Psoas muscle (tissue), 8 donors: Measurements from ENCODE around the gene ATP6V0E1. TPM values are rescaled to one million over a fixed set of nuclear protein-coding genes. Genes with fewer than 3 reads are reported as not detected.

Experiments used
- ATAC-seq, 4 donors: fragments of 200-7000 bp; cut with Tn5 transposase; one replicate each; pipeline ENCODE4 v1.9.1; 2020; ENCODE audit warnings: moderate library complexity in 3 of 4, mild to moderate bottlenecking in 2 of 4
- DNase-seq, 2 donors: peaks; one replicate each; pipeline ENCODE4 v3.0.0-alpha.2; 2020
- H3K27ac ChIP-seq: fragments of 200-600 bp; one replicate; pipeline ENCODE4 v1.8.0; 2022
- H3K27me3 ChIP-seq, 3 donors: fragments of 200-600 bp in 1 of 3; one replicate each; pipeline versions ENCODE4 v1.6.1 to v1.8.0; 2013 to 2022; ENCODE audit warnings: low read length in 2 of 3, mild to moderate bottlenecking in 2 of 3, moderate library complexity in 1 of 3; ENCODE audit not compliant: insufficient read depth in 3 of 3
- H3K36me3 ChIP-seq, 2 donors: fragments of 200-600 bp in 1 of 2; one replicate each; pipeline versions ENCODE4 v1.6.1 to v1.8.0; 2013 to 2022; ENCODE audit warnings: low read depth in 1 of 2, mild to moderate bottlenecking in 1 of 2, moderate library complexity in 1 of 2; ENCODE audit not compliant: insufficient read depth in 1 of 2
- H3K4me1 ChIP-seq: fragments of 200-600 bp; one replicate; pipeline ENCODE4 v1.8.0; 2022
- H3K4me3 ChIP-seq: fragments of 200-600 bp; one replicate; pipeline ENCODE4 v1.8.0; 2022; ENCODE audit warnings: mild to moderate bottlenecking
- H3K9me3 ChIP-seq: fragments of 200-600 bp; one replicate; pipeline ENCODE4 v1.8.0; 2022
- CTCF ChIP-seq: fragments of 200-600 bp; IDR thresholded peaks from one replicate; pipeline ENCODE4 v1.8.0; 2022; ENCODE audit warnings: antibody characterized with exemption
- WGBS, 3 donors: extraction: QIAGEN DNeasy Blood & Tissue Kit; methylation state at CpG; one replicate each; pipeline versions ENCODE4 v1.1.6 to v1.1.7; 2013; 5-methylcytosine and 5-hydroxymethylcytosine counted together
- intact Hi-C, 2 donors: fragments of 100-400 bp; cut with DNase I; formaldehyde crosslinking; loops; one replicate each; pipeline versions ENCODE4 v1.11.0 to v1.14.2; 2022
- polyA plus RNA-seq, 3 donors: library from polyadenylated mRNA; stranded (reverse); fragments of 200-250 nt; gene quantifications; one replicate each; pipeline ENCODE4 v1.2.3, GENCODE V29; 2013
- total RNA-seq, 4 donors: library from RNA; stranded (reverse); fragmentation: NEBNext Ultra II Directional in 2 of 4; extraction: Animal tissue kit (Norgen Biotek cat#: 25700) in 2 of 4; gene quantifications; one replicate each; pipeline versions ENCODE4 v1.2.1 to v1.2.4, GENCODE V29; 2021 to 2023
- donor health status: healthy with polysubstance abuse.
- donor health status: DM: no; HTN: no; CAD: no; lungs with moderate emphysema.
- donor health status: Bipolar disorder and iron deficiency.
- donor health status: healthy.
- donor health status: DM: yes; HTN: yes; CAD: no.
- donor health status: DM: no; HTN: no; CAD: no.
- donor health status: DM: no; HTN: no; CAD: no.
- donor health status: DM: yes; HTN: yes; CAD: no.

Gene ATP6V0E1
- total and polyA plus RNA-seq, 7 donors, result 97.8 to 319 (median 163) TPM

GRCh38 chr5:173039188-173039587 lies 55.6 kb downstream of the ATP6V0E1 start:
- no peaks in the 10 kb centered on the region for H3K4me1 ChIP-seq
- intact Hi-C loops, result loop anchor here in 1 of 2 donors (5.0 kb wide), 1 partner anchor 1038 kb away; no protein-coding TSS in a partner anchor
- H3K27me3 ChIP-seq, result no peaks in the 10 kb centered on the region
- H3K27ac ChIP-seq, result no peak overlapping the region
- no peak for DNase-seq
- 82 to 88% (median 83%) methylated on average over 3 of the region's 3 CpGs for WGBS, 3 donors
- no peaks in the 10 kb centered on the region for H3K9me3 ChIP-seq
- no peak for ATAC-seq
- no peak for TF ChIP-seq CTCF
- H3K36me3 ChIP-seq, result peaks cover 5 to 27% of the 10 kb centered on the region in 2 donors
- H3K4me3 ChIP-seq, result no peak overlapping the region

- ATAC-seq (peak in 1 of 4 donors; percentile 15), DNase-seq (no peak)
- Histone ChIP-seq H3K9me3 (no peaks in the 10 kb centered on the region), H3K27ac (no peak overlapping the region), H3K27me3 (no peaks in the 10 kb centered on the region), H3K36me3 (peaks cover 0 to 20% of the 10 kb centered on the region in 2 donors), H3K4me1 (no peaks in the 10 kb centered on the region), H3K4me3 (no peak overlapping the region)
- WGBS, 3 donors, result 92 to 97% (median 92%) methylated on average over 5 of the region's 5 CpGs
- intact Hi-C loops, result loop anchor here in 1 of 2 donors (5.0 kb wide), 1 partner anchor 1037 kb away; no protein-coding TSS in a partner anchor
- no peak for TF ChIP-seq CTCF
Measured at GRCh38 chr5:173039964-173040363, 56.4 kb downstream of the ATP6V0E1 start.

GRCh38 chr5:173041881-173042762 lies 58.6 kb downstream of the ATP6V0E1 start:
- H3K27ac ChIP-seq, result no peak overlapping the region
- TF ChIP-seq CTCF, result no peak
- DNase-seq (no peak), ATAC-seq (no peak)
- H3K27me3 ChIP-seq, result no peaks in the 10 kb centered on the region
- H3K36me3 ChIP-seq, result no peaks in the 10 kb centered on the region
- no peaks in the 10 kb centered on the region for H3K4me1 ChIP-seq
- WGBS, 3 donors, result 84 to 89% (median 86%) methylated on average over 7 of the region's 7 CpGs
- H3K4me3 ChIP-seq, result no peak overlapping the region
- no peaks in the 10 kb centered on the region for H3K9me3 ChIP-seq
- intact Hi-C loops, result no loop called here

- no peaks in the 10 kb centered on the region for H3K4me1 ChIP-seq
- no peak for TF ChIP-seq CTCF
- WGBS, 3 donors, result 74 to 94% (median 88%) methylated on average over 3 of the region's 3 CpGs
- H3K4me3 ChIP-seq, result no peak overlapping the region
- no peak overlapping the region for H3K27ac ChIP-seq
- no peaks in the 10 kb centered on the region for H3K9me3 ChIP-seq
- intact Hi-C loops, result no loop called here
- DNase-seq (no peak), ATAC-seq (no peak)
- no peaks in the 10 kb centered on the region for H3K27me3 ChIP-seq
- no peaks in the 10 kb centered on the region for H3K36me3 ChIP-seq
Measured at GRCh38 chr5:173042763-173043107, 59.2 kb downstream of the ATP6V0E1 start.
